Measurements from ENCODE around the gene NT5DC1. TPM values are rescaled to one million over a fixed set of nuclear protein-coding genes. Genes with fewer than 3 reads are reported as not detected.

Gene NT5DC1
- total and polyA plus RNA-seq, 10 of the 15 experiments (the other 5 are each of a cell fraction or from before 2014, with no cell fraction given), result 40.8 to 140 (median 66.8) TPM

DNA sequence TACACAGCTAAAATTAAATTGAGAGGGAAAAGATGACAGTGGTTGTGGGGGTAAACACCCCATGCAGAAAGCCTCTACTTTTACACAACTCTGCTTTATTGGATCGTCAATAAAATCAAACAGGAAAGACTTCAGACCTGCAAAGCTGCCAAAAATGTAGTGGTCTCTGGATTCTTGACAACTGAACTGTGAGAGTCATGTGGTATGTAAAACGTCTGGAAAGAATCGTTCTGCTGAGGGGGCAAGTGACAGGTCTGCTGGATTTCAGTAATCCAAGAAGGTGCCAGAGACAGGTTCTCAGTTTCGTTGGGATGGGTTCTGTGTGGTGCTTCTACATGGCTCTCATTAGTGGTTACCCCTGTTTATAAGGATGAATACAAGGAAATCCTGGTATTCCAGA, 89.9 kb downstream of the NT5DC1 start:
- intact Hi-C loops (cut with micrococcal nuclease; ENCODE audit: unreplicated experiment), result no loop called here
- CTCF ChIA-PET, result interaction anchor here (1.0 kb wide), 1 partner anchor 26 kb away, joined by 3 read pairs; no protein-coding TSS in a partner anchor
- WGBS (ENCODE audit: insufficient coverage, insufficient replicate concordance, low lambda C conversion rate, missing lambda C conversion rate), result 79% methylated on average over 4 of the region's 4 CpGs

GRCh38 chr6:116191881-116192280, 91.2 kb downstream of the NT5DC1 start:
- Histone ChIP-seq H3K4me2 (ENCODE audit: control insufficient read depth, insufficient read depth) (no peak overlapping the region), H2AFZ (ENCODE audit: control insufficient read depth, low read depth, low read length) (no peak overlapping the region), H3K27ac (ENCODE audit: control insufficient read depth, insufficient read depth) (no peak overlapping the region), H4K20me1 (ENCODE audit: control insufficient read depth, insufficient read depth) (no peaks in the 10 kb centered on the region), H3K27me3 (replicated peaks in 1 of 2; ENCODE audit: control insufficient read depth in 2 of 2, insufficient read depth in 2 of 2, low read length in 1 of 2) (no peaks in the 10 kb centered on the region), H3K36me3 (ENCODE audit: control insufficient read depth in 2 of 2, insufficient read depth in 2 of 2, low read length in 1 of 2) (peaks cover 0 to 7% of the 10 kb centered on the region in 2 experiments; a peak in 2 of 4 replicates), H3K4me1 (ENCODE audit: control insufficient read depth, insufficient read depth, low read length) (no peaks in the 10 kb centered on the region), H3K9me3 (replicated peaks; ENCODE audit: control insufficient read depth, insufficient read depth, low read length) (no peaks in the 10 kb centered on the region), H3K9ac (ENCODE audit: control insufficient read depth, insufficient read depth, low read length) (no peak overlapping the region), H3K79me2 (ENCODE audit: control insufficient read depth, insufficient read depth, low read length) (no peaks in the 10 kb centered on the region), H3K4me3 (no peak overlapping the region)
- ChIA-PET CTCF (no interaction called here), RAD21 (ENCODE audit: unreplicated experiment) (no interaction called here), SMC1A (ENCODE audit: uncharacterized antibody, unreplicated experiment) (no interaction called here), POLR2A (no interaction called here)
- intact Hi-C loops (cut with micrococcal nuclease; ENCODE audit: unreplicated experiment) (no loop called here), in situ Hi-C loops (cut with MboI) (no loop called here)
- no peak for ATAC-seq
- DNase-seq (ENCODE audit: low read depth, low spot score), result no peak
- no peak for FAIRE-seq
- 100% methylated on average over 2 of the region's 2 CpGs for WGBS (ENCODE audit: insufficient coverage, insufficient replicate concordance, low lambda C conversion rate, missing lambda C conversion rate)
- no TSS peak for BruUV-seq (replicated peaks)
- no peak for TF ChIP-seq WRNIP1 (IDR thresholded peaks at IDR 0.05; ENCODE audit: borderline replicate concordance, low read depth, low read length)

More for the DNA sequence above, 89.9 kb downstream of the NT5DC1 start:
- TF ChIP-seq MEF2A (IDR thresholded peaks at IDR 0.05; ENCODE audit: insufficient read depth, low read depth, low read length) (no peak), GABPA (IDR thresholded peaks at IDR 0.05; ENCODE audit: low read depth) (no peak), EGR1 (IDR thresholded peaks at IDR 0.05; ENCODE audit: borderline replicate concordance in 1 of 2, low read depth in 2 of 2, low read length in 2 of 2) (no peak), NR2C1 (IDR thresholded peaks at IDR 0.05) (no peak), CHD4 (IDR thresholded peaks at IDR 0.05) (no peak), HSF1 (IDR thresholded peaks at IDR 0.05; ENCODE audit: low read depth, low read length) (no peak), RFX5 (IDR thresholded peaks at IDR 0.05; ENCODE audit: low read depth, low read length) (no peak), RAD51 (IDR thresholded peaks at IDR 0.05) (no peak), BACH1 (IDR thresholded peaks at IDR 0.05; ENCODE audit: borderline replicate concordance) (no peak)
- Histone ChIP-seq H3K4me3 (no peak overlapping the region), H3K4me1 (ENCODE audit: control insufficient read depth, insufficient read depth, low read length) (no peaks in the 10 kb centered on the region), H3K27me3 (replicated peaks in 1 of 2; ENCODE audit: control insufficient read depth in 2 of 2, insufficient read depth in 2 of 2, low read length in 1 of 2) (no peaks in the 10 kb centered on the region), H3K4me2 (ENCODE audit: control insufficient read depth, insufficient read depth) (no peak overlapping the region), H2AFZ (ENCODE audit: control insufficient read depth, low read depth, low read length) (no peak overlapping the region), H3K27ac (ENCODE audit: control insufficient read depth, insufficient read depth) (no peak overlapping the region), H3K9ac (ENCODE audit: control insufficient read depth, insufficient read depth, low read length) (no peak overlapping the region), H3K9me3 (replicated peaks; ENCODE audit: control insufficient read depth, insufficient read depth, low read length) (peaks cover 3% of the 10 kb centered on the region; the same call in 2 of the 3 replicates), H4K20me1 (ENCODE audit: control insufficient read depth, insufficient read depth) (no peaks in the 10 kb centered on the region), H3K36me3 (ENCODE audit: control insufficient read depth in 2 of 2, insufficient read depth in 2 of 2, low read length in 1 of 2) (peaks cover 0 to 3% of the 10 kb centered on the region in 2 experiments; a peak in 1 of 4 replicates), H3K79me2 (ENCODE audit: control insufficient read depth, insufficient read depth, low read length) (no peaks in the 10 kb centered on the region)
- ChIA-PET RAD21 (ENCODE audit: unreplicated experiment) (no interaction called here), POLR2A (no interaction called here), SMC1A (ENCODE audit: uncharacterized antibody, unreplicated experiment) (interaction anchor here (1.0 kb wide), 1 partner anchor 9 kb away, joined by 3 read pairs; no protein-coding TSS in a partner anchor)
- no TSS peak for BruUV-seq (replicated peaks)
- FAIRE-seq (no peak), ATAC-seq (no peak), DNase-seq (ENCODE audit: low read depth, low spot score) (no peak)
- in situ Hi-C loops (cut with MboI), result no loop called here

All from GM12878 (cell line).